Measurements from ENCODE around the gene ABCA7. TPM values are rescaled to one million over a fixed set of nuclear protein-coding genes. Genes with fewer than 3 reads are reported as not detected.

Gene ABCA7
- total and polyA plus RNA-seq, 9 donors, result 1.4 to 10.5 (median 2.5) TPM

DNA sequence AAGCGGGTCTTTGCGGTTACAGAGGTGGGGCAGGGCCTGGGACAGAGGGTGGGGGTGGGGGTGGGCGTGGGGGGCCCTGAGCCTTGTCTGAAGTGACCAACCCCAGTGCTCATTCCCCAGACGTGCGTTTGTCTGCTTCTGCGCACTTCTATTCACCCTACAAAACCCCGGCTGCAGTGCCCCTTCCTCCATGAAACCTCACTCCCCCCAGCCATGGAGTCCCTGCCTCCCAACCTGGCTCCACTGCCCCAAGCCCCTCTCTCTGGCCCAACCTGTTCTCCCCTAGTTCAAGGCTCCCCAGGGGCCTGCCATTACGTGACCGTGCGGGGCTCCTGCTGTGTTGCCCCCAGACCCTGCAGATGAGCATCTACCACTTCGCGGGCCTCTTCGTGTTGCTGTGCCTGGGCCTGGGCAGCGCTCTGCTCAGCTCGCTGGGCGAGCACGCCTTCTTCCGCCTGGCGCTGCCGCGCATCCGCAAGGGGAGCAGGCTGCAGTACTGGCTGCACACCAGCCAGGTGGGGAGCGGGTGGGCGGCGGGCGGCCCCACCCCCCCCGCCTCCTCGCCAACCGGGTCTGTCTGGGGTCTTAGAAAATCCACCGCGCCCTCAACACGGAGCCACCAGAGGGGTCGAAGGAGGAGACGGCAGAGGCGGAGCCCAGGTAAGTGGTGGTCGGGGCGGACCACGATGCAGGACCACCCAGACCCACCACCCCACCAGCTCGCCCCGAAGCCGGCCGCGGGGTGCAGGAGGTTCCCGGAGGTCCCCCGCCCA is 31.5 kb upstream of the ABCA7 start:
- H3K9me3 ChIP-seq, result no peaks in the 10 kb centered on the region
- intact Hi-C loops (cut with DNase I), result no loop called here
- no peaks in the 10 kb centered on the region for H3K36me3 ChIP-seq
- peak overlapping the region in 1 of 2 donors; percentile 71 for H3K27ac ChIP-seq
- H3K27me3 ChIP-seq, result no peaks in the 10 kb centered on the region
- DNase-seq, result no peak
- H3K4me3 ChIP-seq, result peak overlapping the region; percentile 17
- peaks cover 2% of the 10 kb centered on the region for H3K4me1 ChIP-seq (ENCODE audit: insufficient read depth)
- no peak for TF ChIP-seq EP300 (IDR thresholded peaks at IDR 0.05)
- TF ChIP-seq POLR2A (IDR thresholded peaks at IDR 0.05), result no peak
- TF ChIP-seq, protein P1, sequence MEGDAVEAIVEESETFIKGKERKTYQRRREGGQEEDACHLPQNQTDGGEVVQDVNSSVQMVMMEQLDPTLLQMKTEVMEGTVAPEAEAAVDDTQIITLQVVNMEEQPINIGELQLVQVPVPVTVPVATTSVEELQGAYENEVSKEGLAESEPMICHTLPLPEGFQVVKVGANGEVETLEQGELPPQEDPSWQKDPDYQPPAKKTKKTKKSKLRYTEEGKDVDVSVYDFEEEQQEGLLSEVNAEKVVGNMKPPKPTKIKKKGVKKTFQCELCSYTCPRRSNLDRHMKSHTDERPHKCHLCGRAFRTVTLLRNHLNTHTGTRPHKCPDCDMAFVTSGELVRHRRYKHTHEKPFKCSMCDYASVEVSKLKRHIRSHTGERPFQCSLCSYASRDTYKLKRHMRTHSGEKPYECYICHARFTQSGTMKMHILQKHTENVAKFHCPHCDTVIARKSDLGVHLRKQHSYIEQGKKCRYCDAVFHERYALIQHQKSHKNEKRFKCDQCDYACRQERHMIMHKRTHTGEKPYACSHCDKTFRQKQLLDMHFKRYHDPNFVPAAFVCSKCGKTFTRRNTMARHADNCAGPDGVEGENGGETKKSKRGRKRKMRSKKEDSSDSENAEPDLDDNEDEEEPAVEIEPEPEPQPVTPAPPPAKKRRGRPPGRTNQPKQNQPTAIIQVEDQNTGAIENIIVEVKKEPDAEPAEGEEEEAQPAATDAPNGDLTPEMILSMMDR (IDR thresholded peaks at IDR 0.05), result no peak
- WGBS, 3 donors, result 65 to 84% (median 75%) methylated on average over 43 to 45 of the region's 45 CpGs

DNA sequence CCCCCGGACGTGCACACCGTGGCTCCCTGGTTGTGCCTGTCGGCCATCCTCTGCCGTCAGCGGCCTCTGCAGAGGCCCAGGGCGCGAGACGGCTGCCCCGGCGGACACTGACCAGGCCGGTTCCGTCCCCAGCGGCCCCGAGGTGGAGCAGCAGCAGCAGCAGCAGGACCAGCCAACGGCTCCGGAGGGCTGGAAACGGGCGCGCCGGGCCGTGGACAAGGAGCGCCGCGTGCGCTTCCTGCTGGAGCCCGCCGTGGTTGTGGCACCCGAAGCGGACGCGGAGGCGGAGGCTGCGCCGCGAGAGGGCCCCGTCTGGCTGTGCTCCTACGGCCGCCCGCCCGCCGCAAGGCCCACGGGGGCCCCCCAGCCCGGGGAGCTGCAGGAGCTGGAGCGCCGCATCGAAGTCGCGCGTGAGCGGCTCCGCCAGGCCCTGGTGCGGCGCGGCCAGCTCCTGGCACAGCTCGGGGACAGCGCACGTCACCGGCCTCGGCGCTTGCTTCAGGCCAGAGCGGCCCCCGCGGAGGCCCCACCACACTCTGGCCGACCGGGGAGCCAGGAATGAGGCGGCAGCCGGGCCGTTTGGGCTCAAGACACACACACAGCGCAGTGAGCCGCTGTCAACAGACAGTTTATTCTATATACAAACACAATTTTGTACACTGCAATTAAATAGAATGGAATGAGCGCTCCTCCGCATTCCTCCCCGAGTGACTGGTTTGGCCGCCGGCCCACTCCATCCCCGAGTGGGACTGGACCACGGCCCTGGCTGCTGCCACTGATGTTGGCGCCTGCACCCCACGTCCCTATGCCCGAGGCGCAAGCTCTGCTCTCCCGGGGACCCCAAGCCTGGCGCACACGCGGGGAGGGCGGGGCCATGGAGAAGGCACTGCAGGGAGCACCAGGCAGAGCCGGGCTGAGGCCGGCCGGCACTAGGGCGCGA is 30.6 kb upstream of the ABCA7 start:
- Histone ChIP-seq H3K4me3 (peak overlapping the region; percentile 17), H3K36me3 (no peaks in the 10 kb centered on the region), H3K27ac (peak overlapping the region; percentile 15 to 71)

DNA sequence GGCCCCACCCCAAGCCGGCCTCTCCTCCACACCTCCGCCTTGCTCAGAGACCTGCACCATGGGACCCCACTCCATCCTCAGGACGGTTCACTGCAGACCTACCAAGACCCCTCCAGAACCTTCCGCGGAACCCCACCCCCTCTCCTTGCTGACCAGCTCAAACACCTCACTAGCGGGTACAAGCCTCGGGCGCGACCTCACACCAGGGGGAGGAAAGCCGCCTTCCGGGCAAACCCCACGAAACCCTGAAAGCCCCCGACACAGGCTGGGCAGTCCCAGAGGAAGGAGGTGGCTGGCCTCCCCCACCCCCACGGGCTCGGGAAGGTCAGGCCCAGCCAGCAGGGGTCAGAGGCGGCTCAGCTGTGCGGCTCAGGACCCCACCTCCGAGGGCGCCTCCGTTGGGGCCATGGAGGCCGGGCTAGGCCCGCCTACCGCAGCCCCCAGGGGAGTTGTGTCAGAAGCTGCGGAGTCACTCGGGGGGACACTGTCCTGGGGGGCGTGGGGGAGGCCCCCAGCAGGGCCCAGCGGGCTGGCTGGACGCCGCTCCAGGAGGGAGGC is 29.8 kb upstream of the ABCA7 start:
- Histone ChIP-seq H3K4me3 (no peak overlapping the region), H3K27ac (peak overlapping the region in 1 of 2 donors; percentile 71), H3K4me1 (ENCODE audit: insufficient read depth) (peaks cover 2% of the 10 kb centered on the region), H3K9me3 (no peaks in the 10 kb centered on the region), H3K27me3 (no peaks in the 10 kb centered on the region), H3K36me3 (no peaks in the 10 kb centered on the region)
- TF ChIP-seq POLR2A (IDR thresholded peaks at IDR 0.05) (no peak), EP300 (IDR thresholded peaks at IDR 0.05) (no peak)
- TF ChIP-seq, protein P1 (IDR thresholded peaks at IDR 0.05), result no peak
- peak in 2 of 5 donors; percentile 48 to 53 for DNase-seq
- 61 to 66% (median 66%) methylated on average over 22 to 29 of the region's 29 CpGs for WGBS, 3 donors
- intact Hi-C loops (cut with DNase I), result loop anchor here in 2 of 4 donors (10.0 kb wide), 1 partner anchor 175 kb away; no protein-coding TSS in a partner anchor

More for the DNA sequence above, 30.6 kb upstream of the ABCA7 start:
- peak; percentile 74 to 83 (median 76) for DNase-seq
- intact Hi-C loops (cut with DNase I), result no loop called here
- Histone ChIP-seq H3K9me3 (no peaks in the 10 kb centered on the region), H3K4me1 (ENCODE audit: insufficient read depth) (peaks cover 2% of the 10 kb centered on the region), H3K27me3 (no peaks in the 10 kb centered on the region)
- TF ChIP-seq POLR2A (IDR thresholded peaks at IDR 0.05), result no peak
- TF ChIP-seq, protein P1 (IDR thresholded peaks at IDR 0.05), result peak in 1 of 3 donors; percentile 32
- 11 to 29% (median 19%) methylated on average over 35 to 92 of the region's 92 CpGs for WGBS, 3 donors
